HG03575 (cell line): ENCODE data around the gene IGF2BP2.
"Not testable (repeated sequence)": the region's sequence is repeated elsewhere in the genome, so short reads cannot be mapped to it uniquely, and the experiment has no call there.

Experiments used
- ATAC-seq: cut with Tn5 transposase; IDR thresholded peaks from one replicate; pipeline ENCODE4 v1.9.1; 2021; ENCODE audit not compliant: unreplicated experiment, insufficient number of reproducible peaks, low FRiP score; ENCODE audit errors: extremely low read depth

IGF2BP2 gene

GRCh38 chr3:185825006-185825638 is at the start of gene IGF2BP2:
TSS of gene IGF2BP2 (minus strand) at chr3:185825042. CDS start at chr3:185824960, 82 bp downstream.
- ATAC-seq = no peak

GRCh38 chr3:185874119-185874518 is 49.3 kb upstream of the IGF2BP2 start:
- ATAC-seq = no peak

GRCh38 chr3:185867650-185868049 is 42.8 kb upstream of the IGF2BP2 start:
- no peak for ATAC-seq

GRCh38 chr3:185866995-185867394 is 42.2 kb upstream of the IGF2BP2 start:
- no peak for ATAC-seq

- no peak for ATAC-seq
These were observed 41.7 kb upstream of the IGF2BP2 start for GRCh38 chr3:185866555-185866954.

- ATAC-seq = no peak
These were observed 40.4 kb upstream of the IGF2BP2 start for GRCh38 chr3:185865247-185865646.

GRCh38 chr3:185864767-185865166 is 39.9 kb upstream of the IGF2BP2 start:
- ATAC-seq = no peak

- no peak for ATAC-seq
These were observed 38.1 kb upstream of the IGF2BP2 start for GRCh38 chr3:185862920-185863319.

- ATAC-seq = no peak
These were observed 34.6 kb upstream of the IGF2BP2 start for GRCh38 chr3:185859294-185859972.

- ATAC-seq = no peak
These were observed 33.8 kb upstream of the IGF2BP2 start for GRCh38 chr3:185858502-185859225.

- no peak for ATAC-seq
These were observed 32.4 kb upstream of the IGF2BP2 start for GRCh38 chr3:185857208-185857607.

- ATAC-seq = no peak
These were observed 31.8 kb upstream of the IGF2BP2 start for GRCh38 chr3:185856652-185857051.

- not testable (repeated sequence) for ATAC-seq
These were observed 28.9 kb upstream of the IGF2BP2 start for GRCh38 chr3:185853771-185854170.

- ATAC-seq = no peak
These were observed 27.8 kb upstream of the IGF2BP2 start for GRCh38 chr3:185852635-185853034.

- no peak for ATAC-seq
These were observed 27.1 kb upstream of the IGF2BP2 start for GRCh38 chr3:185851959-185852358.

GRCh38 chr3:185851046-185851445 is 26.2 kb upstream of the IGF2BP2 start:
- ATAC-seq = no peak

- no peak for ATAC-seq
These were observed 22.7 kb upstream of the IGF2BP2 start for GRCh38 chr3:185847506-185847905.

- ATAC-seq = no peak
These were observed 21.2 kb upstream of the IGF2BP2 start for GRCh38 chr3:185846037-185846436.

- ATAC-seq = no peak
These were observed 19.2 kb upstream of the IGF2BP2 start for GRCh38 chr3:185844051-185844450.

- no peak for ATAC-seq
These were observed 18.8 kb upstream of the IGF2BP2 start for GRCh38 chr3:185843635-185844034.
